Transverse colon (tissue), 4 donors: Measurements from ENCODE around the gene HCFC1R1. TPM values are rescaled to one million over a fixed set of nuclear protein-coding genes. Genes with fewer than 3 reads are reported as not detected.
A peak's percentile ranks its signal among the peaks of the same experiment; 100 is the strongest.

Experiments used
- DNase-seq: peaks from one replicate; pipeline ENCODE4 v3.0.0-alpha.2; 2019
- H3K27ac ChIP-seq, 4 donors: fragments of 200-600 bp; sonication (generic); 2 replicates each; pipeline ENCODE4 v1.5.1; 2016 to 2018; ENCODE audit warnings: inconsistent platforms in 4 of 4
- H3K27me3 ChIP-seq: fragments of 200-600 bp; sonication (generic); 2 replicates; pipeline ENCODE4 v1.5.1; 2017; ENCODE audit warnings: inconsistent platforms
- H3K36me3 ChIP-seq, 4 donors: fragments of 200-600 bp; sonication (generic); 2 replicates each; pipeline ENCODE4 v1.5.1; 2017 to 2019; ENCODE audit warnings: inconsistent platforms in 4 of 4
- H3K4me1 ChIP-seq, 4 donors: fragments of 200-600 bp; sonication (generic); 2 replicates each; pipeline ENCODE4 v1.5.1; 2017 to 2020; ENCODE audit warnings: inconsistent platforms in 4 of 4
- H3K4me3 ChIP-seq, 4 donors: fragments of 200-600 bp; sonication (generic); 1 replicate in 1 of 4; 2 replicates in 3 of 4; pipeline versions ENCODE4 v1.5.1 to v1.6.1; 2017 to 2019; ENCODE audit warnings: inconsistent platforms in 4 of 4
- H3K9me3 ChIP-seq, 2 donors: fragments of 200-600 bp; sonication (generic); 2 replicates each; pipeline ENCODE4 v1.5.1; 2017 to 2019; ENCODE audit warnings: inconsistent platforms in 2 of 2
- EP300 ChIP-seq: sonication (generic); formaldehyde crosslinking; IDR thresholded peaks from one replicate; pipeline ENCODE4 v1.6.1; 2017; ENCODE audit warnings: antibody characterized with exemption, low read depth
- POLR2A ChIP-seq: fragments of 450-650 bp; IDR thresholded peaks from one replicate; pipeline ENCODE4 v1.6.1; 2016; ENCODE audit warnings: antibody characterized with exemption, mild to moderate bottlenecking, moderate library complexity
- POLR2AphosphoS5 ChIP-seq, 3 donors: sonication (generic); formaldehyde crosslinking; IDR thresholded peaks; one replicate each; pipeline ENCODE4 v1.6.1; 2016; ENCODE audit warnings: antibody characterized with exemption in 3 of 3
- WGBS, 2 donors: methylation state at CpG; one replicate each; pipeline ENCODE4 v1.1.5; 2018; ENCODE audit warnings: low coverage in 1 of 2; 5-methylcytosine and 5-hydroxymethylcytosine counted together
- in situ Hi-C, 4 donors: fragments of 200-750 bp; cut with MboI; loops; one replicate each; pipeline versions ENCODE4 v1.15.0 to v1.15.1; 2017; ENCODE audit warnings: low sequenced_read_pairs in 3 of 4, low pct_ligation_motif_present in 1 of 4, low pct_unique_long_range_greater_than_20kb in 1 of 4
- intact Hi-C: fragments of 100-400 bp; cut with DNase I; formaldehyde crosslinking; loops from one replicate; pipeline ENCODE4 v1.15.1; 2023; ENCODE audit warnings: low total_unique reads
- total RNA-seq, 4 donors: library from RNA; depleted of rRNA; stranded (reverse); fragments of >200 nt; gene quantifications; one replicate each; pipeline ENCODE4 v1.1.0, GENCODE V29; 2016
- TF ChIP-seq, protein P1 (sequence below), 5 experiments: fragments of 200-600 bp in 3 of 5; fragments of 450-650 bp in 2 of 5; sonication (generic) in 3 of 5; IDR thresholded peaks; 1 replicate in 2 of 5; 2 replicates in 3 of 5; pipeline ENCODE4 v1.5.1; 2016 to 2017; ENCODE audit warnings: antibody characterized with exemption in 5 of 5, inconsistent platforms in 3 of 5, mild to moderate bottlenecking in 2 of 5, moderate library complexity in 1 of 5

The HCFC1R1 gene
- total RNA-seq, 4 donors from 2014 or later, result 4.4 to 35.4 (median 17.5) TPM

DNA sequence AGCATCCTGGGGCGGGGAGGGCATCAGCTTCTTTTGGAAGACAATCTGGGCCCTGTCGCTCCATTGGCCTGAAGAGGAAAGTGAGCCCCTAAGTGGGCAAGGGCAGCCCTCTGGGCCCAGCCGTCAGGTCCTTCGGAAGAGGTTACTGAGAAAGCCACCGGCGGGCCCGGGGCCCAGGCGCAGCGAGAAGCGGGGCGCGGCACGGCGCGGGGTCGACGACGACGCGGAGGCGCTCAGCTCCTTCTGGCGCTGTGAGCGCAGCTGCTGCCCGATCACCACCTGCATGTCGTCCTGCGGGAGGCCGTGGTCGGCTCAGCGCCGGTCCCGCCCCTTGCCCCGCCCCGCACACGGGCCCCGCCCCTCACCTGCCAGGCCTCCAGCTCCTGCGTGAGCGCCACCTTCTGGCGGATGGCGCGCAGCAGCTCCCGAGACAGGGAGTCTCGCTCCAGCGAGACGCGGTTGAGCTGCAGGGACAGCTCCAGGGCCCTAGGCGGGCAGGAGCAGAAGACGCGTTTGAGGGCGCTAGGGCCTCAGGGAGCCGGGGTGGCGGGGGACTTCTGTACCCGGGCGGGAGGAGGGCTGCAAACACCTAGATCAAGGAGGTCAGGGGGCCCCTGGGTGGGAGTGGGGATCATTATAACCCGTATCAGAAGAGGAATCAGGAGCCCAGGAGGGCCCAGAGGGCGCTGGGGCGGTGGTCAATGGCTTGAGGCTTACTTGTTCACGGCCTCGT, 4.4 kb upstream of the HCFC1R1 start:
- 10% methylated on average over 45 of the region's 58 CpGs; no CpG with 5 or more reads in 1 of the 2 donors for WGBS, 2 donors
- Histone ChIP-seq H3K27me3 (peaks cover 40% of the 10 kb centered on the region), H3K4me1 (peaks cover 2 to 58% (median 29%) of the 10 kb centered on the region in 4 donors), H3K4me3 (peak overlapping the region in 1 of 4 donors; percentile 20), H3K27ac (peak overlapping the region; percentile 31 to 43 (median 36)), H3K9me3 (no peaks in the 10 kb centered on the region), H3K36me3 (no peaks in the 10 kb centered on the region)
- peak; percentile 93 for DNase-seq
- in situ Hi-C loops, result loop anchor here in 1 of 4 donors (25.0 kb wide), 1 partner anchor 109 kb away; the partner anchor contains the start of gene ZNF213
- intact Hi-C loops, result no loop called here
- TF ChIP-seq POLR2A (peak; percentile 34), POLR2AphosphoS5 (IDR thresholded peaks at IDR 0.05) (peak; percentile 26 to 49 (median 37)), EP300 (no peak)
- TF ChIP-seq, protein P1, sequence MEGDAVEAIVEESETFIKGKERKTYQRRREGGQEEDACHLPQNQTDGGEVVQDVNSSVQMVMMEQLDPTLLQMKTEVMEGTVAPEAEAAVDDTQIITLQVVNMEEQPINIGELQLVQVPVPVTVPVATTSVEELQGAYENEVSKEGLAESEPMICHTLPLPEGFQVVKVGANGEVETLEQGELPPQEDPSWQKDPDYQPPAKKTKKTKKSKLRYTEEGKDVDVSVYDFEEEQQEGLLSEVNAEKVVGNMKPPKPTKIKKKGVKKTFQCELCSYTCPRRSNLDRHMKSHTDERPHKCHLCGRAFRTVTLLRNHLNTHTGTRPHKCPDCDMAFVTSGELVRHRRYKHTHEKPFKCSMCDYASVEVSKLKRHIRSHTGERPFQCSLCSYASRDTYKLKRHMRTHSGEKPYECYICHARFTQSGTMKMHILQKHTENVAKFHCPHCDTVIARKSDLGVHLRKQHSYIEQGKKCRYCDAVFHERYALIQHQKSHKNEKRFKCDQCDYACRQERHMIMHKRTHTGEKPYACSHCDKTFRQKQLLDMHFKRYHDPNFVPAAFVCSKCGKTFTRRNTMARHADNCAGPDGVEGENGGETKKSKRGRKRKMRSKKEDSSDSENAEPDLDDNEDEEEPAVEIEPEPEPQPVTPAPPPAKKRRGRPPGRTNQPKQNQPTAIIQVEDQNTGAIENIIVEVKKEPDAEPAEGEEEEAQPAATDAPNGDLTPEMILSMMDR (IDR thresholded peaks at IDR 0.05), result peak; percentile 62 to 93 (median 82)

DNA sequence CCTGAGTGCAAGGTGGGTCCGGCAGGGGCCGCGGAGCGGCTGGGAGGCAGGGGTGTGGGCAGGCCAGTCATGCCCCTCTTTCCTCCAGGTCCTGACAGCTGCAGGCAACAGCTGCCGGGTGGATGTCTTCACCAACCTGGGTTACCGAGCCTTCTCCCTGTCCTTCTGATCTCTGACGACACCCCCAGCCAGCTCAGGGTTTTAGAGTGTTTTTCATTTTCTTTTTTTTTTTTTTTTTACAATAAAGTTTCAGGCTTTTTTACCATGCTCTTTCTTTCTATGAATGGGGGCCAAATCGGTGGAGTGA, 3.7 kb upstream of the HCFC1R1 start:
- Histone ChIP-seq H3K27me3 (peaks cover 33% of the 10 kb centered on the region), H3K4me3 (no peak overlapping the region), H3K27ac (no peak overlapping the region), H3K9me3 (no peaks in the 10 kb centered on the region), H3K36me3 (no peaks in the 10 kb centered on the region), H3K4me1 (peaks cover 9 to 58% (median 34%) of the 10 kb centered on the region in 4 donors)
- intact Hi-C loops (no loop called here), in situ Hi-C loops (loop anchor here in 1 of 4 donors (25.0 kb wide), 1 partner anchor 110 kb away; the partner anchor contains the start of gene ZNF213)
- TF ChIP-seq, protein P1 (IDR thresholded peaks at IDR 0.05), result no peak
- WGBS, 2 donors, result 87 to 89% methylated on average over 3 to 8 of the region's 8 CpGs
- no peak for DNase-seq

DNA sequence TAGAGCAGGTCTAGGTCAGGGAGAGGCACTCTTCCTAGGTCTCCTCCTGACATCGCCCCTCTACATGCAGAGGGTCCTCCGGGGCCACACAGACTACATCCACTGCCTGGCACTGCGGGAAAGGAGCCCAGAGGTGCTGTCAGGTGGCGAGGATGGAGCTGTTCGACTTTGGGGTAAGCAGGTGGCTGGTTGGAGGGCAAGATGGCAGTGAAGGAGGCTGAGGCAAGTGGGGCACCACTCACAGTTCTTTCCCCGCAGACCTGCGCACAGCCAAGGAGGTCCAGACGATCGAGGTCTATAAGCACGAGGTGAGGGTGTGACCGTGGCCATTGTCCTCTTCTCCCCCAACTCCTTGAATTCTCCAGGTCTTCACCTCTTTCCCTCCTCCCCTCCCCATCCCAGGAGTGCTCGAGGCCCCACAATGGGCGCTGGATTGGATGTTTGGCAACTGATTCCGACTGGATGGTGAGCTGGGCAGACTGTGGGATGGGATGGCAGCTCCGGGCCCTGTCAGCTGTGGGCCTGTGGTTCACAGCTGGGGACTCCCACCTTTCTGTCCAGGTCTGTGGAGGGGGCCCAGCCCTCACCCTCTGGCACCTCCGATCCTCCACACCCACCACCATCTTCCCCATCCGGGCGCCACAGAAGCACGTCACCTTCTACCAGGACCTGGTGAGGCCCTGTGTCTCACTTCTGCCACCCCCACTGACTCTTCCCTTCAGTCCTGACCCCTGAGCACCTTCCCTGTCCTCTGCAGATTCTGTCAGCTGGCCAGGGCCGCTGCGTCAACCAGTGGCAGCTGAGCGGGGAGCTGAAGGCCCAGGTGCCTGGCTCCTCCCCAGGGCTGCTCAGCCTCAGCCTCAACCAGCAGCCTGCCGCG, 3.1 kb upstream of the HCFC1R1 start:
- peaks cover 13 to 58% (median 38%) of the 10 kb centered on the region in 4 donors for H3K4me1 ChIP-seq
- no peak for DNase-seq
- no peak overlapping the region for H3K27ac ChIP-seq
- TF ChIP-seq, protein P1 (IDR thresholded peaks at IDR 0.05), result no peak
- TF ChIP-seq POLR2A, result no peak
- no peak for TF ChIP-seq EP300
- no peak for TF ChIP-seq POLR2AphosphoS5 (IDR thresholded peaks at IDR 0.05)
- no peak overlapping the region for H3K4me3 ChIP-seq
- H3K9me3 ChIP-seq, result no peaks in the 10 kb centered on the region
- intact Hi-C loops, result no loop called here
- no peaks in the 10 kb centered on the region for H3K36me3 ChIP-seq
- peaks cover 31% of the 10 kb centered on the region for H3K27me3 ChIP-seq
- in situ Hi-C loops, result loop anchor here in 1 of 4 donors (25.0 kb wide), 1 partner anchor 110 kb away; the partner anchor contains the start of gene ZNF213
- WGBS, 2 donors, result 80 to 94% methylated on average over 1 to 23 of the region's 24 CpGs

DNA sequence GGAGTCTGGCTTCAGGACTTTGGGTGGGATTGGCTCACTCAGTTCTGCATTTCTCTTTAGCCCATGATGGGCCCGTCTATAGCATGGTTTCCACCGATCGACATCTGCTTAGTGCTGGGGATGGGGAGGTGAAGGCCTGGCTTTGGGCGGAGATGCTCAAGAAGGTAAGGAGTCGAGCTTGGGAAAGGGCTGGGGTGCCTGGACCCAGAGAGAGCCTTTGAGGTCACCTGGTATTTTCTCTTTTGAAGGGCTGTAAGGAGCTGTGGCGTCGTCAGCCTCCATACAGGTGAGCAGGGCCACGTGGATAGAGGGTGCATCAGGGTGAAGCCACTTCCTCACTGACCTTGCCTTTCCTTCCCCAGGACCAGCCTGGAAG, 2.2 kb upstream of the HCFC1R1 start:
- 94% methylated on average over 8 of the region's 8 CpGs; no CpG with 5 or more reads in 1 of the 2 donors for WGBS, 2 donors
- H3K36me3 ChIP-seq, result no peaks in the 10 kb centered on the region
- DNase-seq, result no peak

More for the DNA sequence above, 2.2 kb upstream of the HCFC1R1 start:
- H3K4me1 ChIP-seq, result peaks cover 21 to 60% (median 43%) of the 10 kb centered on the region in 4 donors
- H3K27ac ChIP-seq, result no peak overlapping the region
- intact Hi-C loops, result no loop called here
- H3K4me3 ChIP-seq, result no peak overlapping the region
- no peaks in the 10 kb centered on the region for H3K9me3 ChIP-seq
- H3K27me3 ChIP-seq, result peaks cover 26% of the 10 kb centered on the region
- in situ Hi-C loops, result loop anchor here in 1 of 4 donors (25.0 kb wide), 1 partner anchor 111 kb away; the partner anchor contains the start of gene ZNF213
- TF ChIP-seq POLR2AphosphoS5 (IDR thresholded peaks at IDR 0.05), result no peak
- no peak for TF ChIP-seq EP300
- no peak for TF ChIP-seq POLR2A
- TF ChIP-seq, protein P1 (IDR thresholded peaks at IDR 0.05), result no peak
